RWPE2 (cell line): ENCODE data around the gene SCGB3A2.

Experiments
- ATAC-seq: fragments of 200-7000 bp; cut with Tn5 transposase; 3 replicates; pipeline ENCODE4 v1.9.1; 2021; ENCODE audit warnings: low read depth
- DNase-seq: peaks from one replicate; pipeline ENCODE4 v3.0.0-alpha.2; 2020; ENCODE audit warnings: low spot score
- H3K27ac ChIP-seq: fragments of 450-650 bp; 2 replicates; pipeline ENCODE4 v1.5.1; 2017; ENCODE audit warnings: mild to moderate bottlenecking; ENCODE audit not compliant: poor library complexity, severe bottlenecking
- H3K27me3 ChIP-seq: fragments of 250-450 bp; sonication (Bioruptor Pico); 2 replicates; pipeline ENCODE4 v1.5.1; 2021; ENCODE audit warnings: mild to moderate bottlenecking, moderate library complexity; ENCODE audit not compliant: insufficient read depth, poor library complexity, severe bottlenecking
- H3K36me3 ChIP-seq: fragments of 250-450 bp; sonication (Bioruptor Pico); 2 replicates; pipeline ENCODE4 v1.5.1; 2020; ENCODE audit warnings: low read depth, mild to moderate bottlenecking, moderate library complexity
- H3K4me1 ChIP-seq: fragments of 250-450 bp; sonication (Bioruptor Pico); 2 replicates; pipeline ENCODE4 v1.5.1; 2021; ENCODE audit warnings: mild to moderate bottlenecking, moderate library complexity; ENCODE audit not compliant: insufficient read depth, poor library complexity, severe bottlenecking
- H3K4me3 ChIP-seq: fragments of 250-450 bp; sonication (Bioruptor Pico); 2 replicates; pipeline ENCODE4 v1.5.1; 2021; ENCODE audit warnings: mild to moderate bottlenecking, moderate library complexity; ENCODE audit not compliant: severe bottlenecking
- H3K9me3 ChIP-seq: fragments of 250-450 bp; sonication (Bioruptor Pico); 2 replicates; pipeline ENCODE4 v1.5.1; 2021; ENCODE audit warnings: mild to moderate bottlenecking, moderate library complexity; ENCODE audit not compliant: severe bottlenecking
- CTCF ChIP-seq: fragments of 450-650 bp; IDR thresholded peaks from one replicate; pipeline ENCODE4 v1.5.1; 2017; ENCODE audit warnings: mild to moderate bottlenecking, moderate library complexity; ENCODE audit not compliant: poor library complexity, severe bottlenecking

Gene SCGB3A2

GRCh38 chr5:147893820-147894219 is 15.3 kb downstream of the SCGB3A2 start:
- no peak overlapping the region for H3K4me3 ChIP-seq
- peak overlapping the region; percentile 82 for H3K27ac ChIP-seq
- TF ChIP-seq CTCF, result no peak
- H3K9me3 ChIP-seq, result no peaks in the 10 kb centered on the region
- no peaks in the 10 kb centered on the region for H3K36me3 ChIP-seq
- H3K4me1 ChIP-seq, result peaks cover 48% of the 10 kb centered on the region
- H3K27me3 ChIP-seq, result no peaks in the 10 kb centered on the region
- DNase-seq (no peak), ATAC-seq (no peak)

DNA sequence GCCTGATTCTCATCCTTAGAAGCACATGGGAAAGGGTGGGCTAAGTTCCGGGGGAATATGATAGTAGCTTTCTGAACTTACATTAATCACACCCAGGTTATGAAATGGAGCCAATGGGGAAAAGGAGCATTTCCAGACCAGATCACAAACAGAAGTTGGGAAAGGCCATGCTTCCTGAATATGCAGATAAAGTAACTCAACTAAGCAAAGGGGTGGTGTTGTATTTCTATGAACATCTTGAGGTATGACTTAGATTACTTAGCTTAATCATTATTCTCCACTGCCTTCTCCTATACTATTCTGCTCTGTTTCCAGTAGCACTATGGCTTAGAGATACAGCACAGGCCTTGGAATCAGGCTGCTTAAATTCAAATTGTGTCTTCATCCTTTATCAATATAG is 17.4 kb downstream of the SCGB3A2 start:
- Histone ChIP-seq H3K27ac (no peak overlapping the region), H3K36me3 (no peaks in the 10 kb centered on the region), H3K4me3 (no peak overlapping the region), H3K9me3 (no peaks in the 10 kb centered on the region), H3K27me3 (no peaks in the 10 kb centered on the region), H3K4me1 (peaks cover 63% of the 10 kb centered on the region)
- no peak for TF ChIP-seq CTCF
- ATAC-seq, result no peak
- no peak for DNase-seq

DNA sequence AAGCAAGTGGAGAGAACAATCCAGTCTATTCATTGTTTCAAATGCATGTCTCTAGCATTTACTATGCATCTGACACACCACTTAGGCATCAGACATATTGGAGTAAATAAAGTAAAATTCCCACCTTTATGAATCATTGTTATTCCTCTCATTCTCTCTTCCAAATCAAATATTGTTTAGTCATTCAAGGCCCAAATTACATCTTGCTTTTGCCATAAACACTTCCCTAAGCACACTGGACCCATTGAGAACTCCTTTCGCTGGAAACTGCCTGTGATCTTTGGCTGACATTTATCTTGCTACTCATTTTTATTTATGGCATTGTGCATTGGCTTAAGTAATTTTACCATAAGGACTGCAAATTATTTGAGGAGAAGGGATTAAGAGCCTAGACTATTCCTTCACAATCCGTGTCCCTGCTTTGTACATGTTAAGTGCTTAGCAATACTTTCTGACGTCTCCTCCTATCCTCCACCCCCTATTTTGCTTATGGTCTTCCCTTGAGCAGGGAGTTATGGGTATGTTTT is 20.4 kb downstream of the SCGB3A2 start:
- Histone ChIP-seq H3K27ac (peak overlapping the region; percentile 82), H3K27me3 (no peaks in the 10 kb centered on the region), H3K36me3 (no peaks in the 10 kb centered on the region), H3K9me3 (no peaks in the 10 kb centered on the region), H3K4me1 (peaks cover 39% of the 10 kb centered on the region), H3K4me3 (no peak overlapping the region)
- DNase-seq (no peak), ATAC-seq (peak; percentile 94)
- no peak for TF ChIP-seq CTCF

GRCh38 chr5:147901599-147902039 is 23.1 kb downstream of the SCGB3A2 start:
- no peaks in the 10 kb centered on the region for H3K36me3 ChIP-seq
- H3K27ac ChIP-seq, result no peak overlapping the region
- H3K4me3 ChIP-seq, result no peak overlapping the region
- ATAC-seq (no peak), DNase-seq (no peak)
- H3K9me3 ChIP-seq, result no peaks in the 10 kb centered on the region
- no peaks in the 10 kb centered on the region for H3K27me3 ChIP-seq
- peaks cover 57% of the 10 kb centered on the region for H3K4me1 ChIP-seq
- no peak for TF ChIP-seq CTCF

DNA sequence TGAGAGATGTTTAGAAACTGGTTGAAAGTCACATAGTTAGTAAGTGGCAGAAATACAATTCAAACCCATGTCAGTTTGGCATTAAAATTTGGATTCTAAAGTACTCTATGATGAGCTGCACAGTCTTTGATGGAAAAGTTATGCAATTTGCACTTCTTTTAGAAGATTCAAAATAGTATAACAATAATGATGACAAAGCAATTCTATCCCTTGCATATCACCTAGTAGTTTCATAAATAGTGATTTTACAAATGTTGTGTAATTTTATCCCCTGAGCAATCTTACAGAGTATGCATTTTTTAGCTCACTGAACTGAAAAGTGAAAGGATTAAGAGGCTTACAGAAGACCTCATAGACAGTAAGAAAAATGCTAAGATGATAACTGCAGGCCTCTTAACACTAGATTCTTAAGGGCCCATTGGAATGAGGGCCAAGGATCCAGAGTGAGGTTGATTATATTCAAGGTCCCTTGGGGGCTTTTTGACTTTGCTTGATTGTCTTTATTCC is 24.2 kb downstream of the SCGB3A2 start:
- H3K27me3 ChIP-seq, result no peaks in the 10 kb centered on the region
- H3K9me3 ChIP-seq, result no peaks in the 10 kb centered on the region
- TF ChIP-seq CTCF, result no peak
- H3K27ac ChIP-seq, result no peak overlapping the region
- DNase-seq (no peak), ATAC-seq (no peak)
- H3K4me1 ChIP-seq, result peaks cover 56% of the 10 kb centered on the region
- H3K4me3 ChIP-seq, result no peak overlapping the region
- H3K36me3 ChIP-seq, result no peaks in the 10 kb centered on the region
